Urothelium cell line (cell line): Measurements from ENCODE around the gene EXOC3L2.
"Not testable (repeated sequence)": the region's sequence is repeated elsewhere in the genome, so short reads cannot be mapped to it uniquely, and the experiment has no call there.

ENCODE experiments used
- DNase-seq: peaks from one replicate; pipeline ENCODE4 v3.0.0; 2011; ENCODE audit warnings: low spot score, mixed read lengths
- FAIRE-seq: peaks from 2 replicates; lab custom pipeline; 2011; peaks lifted over from hg19 to GRCh38; lab: Jason Lieb, UNC

EXOC3L2 gene

GRCh38 chr19:45245334-45245787 is at the start of gene EXOC3L2:
EXOC3L2 (minus strand) TSS chr19:45245407; CDS start chr19:45239045, 6,362 bp downstream.
- FAIRE-seq (no peak), DNase-seq (no peak)

- DNase-seq (no peak), FAIRE-seq (no peak)
Observed at GRCh38 chr19:45294291-45295029, 49.3 kb upstream of the EXOC3L2 start.

- DNase-seq (no peak), FAIRE-seq (no peak)
Observed at GRCh38 chr19:45293682-45294081, 48.5 kb upstream of the EXOC3L2 start.

- DNase-seq (no peak), FAIRE-seq (no peak)
Observed at GRCh38 chr19:45291834-45292233, 46.6 kb upstream of the EXOC3L2 start.

GRCh38 chr19:45290381-45290931 is 45.2 kb upstream of the EXOC3L2 start:
- FAIRE-seq = no peak

GRCh38 chr19:45283443-45284033 is 38.3 kb upstream of the EXOC3L2 start:
- DNase-seq (no peak), FAIRE-seq (no peak)

More at GRCh38 chr19:45290381-45290931, 45.2 kb upstream of the EXOC3L2 start:
- DNase-seq = no peak

GRCh38 chr19:45280471-45280961 is 35.3 kb upstream of the EXOC3L2 start:
- no peak for FAIRE-seq
- DNase-seq = no peak

- FAIRE-seq (no peak), DNase-seq (no peak)
Observed at GRCh38 chr19:45279587-45280192, 34.5 kb upstream of the EXOC3L2 start.

GRCh38 chr19:45278087-45278486 is 32.9 kb upstream of the EXOC3L2 start:
- FAIRE-seq = no peak

GRCh38 chr19:45276284-45276687 is 31.1 kb upstream of the EXOC3L2 start:
- DNase-seq (no peak), FAIRE-seq (no peak)

More at GRCh38 chr19:45278087-45278486, 32.9 kb upstream of the EXOC3L2 start:
- DNase-seq = no peak

- FAIRE-seq (no peak), DNase-seq (no peak)
Observed at GRCh38 chr19:45275370-45275971, 30.3 kb upstream of the EXOC3L2 start.

GRCh38 chr19:45273521-45273855 is 28.3 kb upstream of the EXOC3L2 start:
- no peak for DNase-seq
- no peak for FAIRE-seq

GRCh38 chr19:45271735-45272108 is 26.5 kb upstream of the EXOC3L2 start:
- no peak for FAIRE-seq
- DNase-seq = no peak

GRCh38 chr19:45271098-45271734 is 26.0 kb upstream of the EXOC3L2 start:
- FAIRE-seq = no peak
- DNase-seq = no peak

- not testable (repeated sequence) for FAIRE-seq
Observed at GRCh38 chr19:45269939-45270338, 24.7 kb upstream of the EXOC3L2 start.

GRCh38 chr19:45267296-45267695 is 22.1 kb upstream of the EXOC3L2 start:
- FAIRE-seq = no peak
- no peak for DNase-seq

More at GRCh38 chr19:45269939-45270338, 24.7 kb upstream of the EXOC3L2 start:
- DNase-seq = not testable (repeated sequence)

GRCh38 chr19:45265375-45265774 is 20.2 kb upstream of the EXOC3L2 start:
- FAIRE-seq (no peak), DNase-seq (no peak)

GRCh38 chr19:45264781-45265317 is 19.6 kb upstream of the EXOC3L2 start:
- DNase-seq = no peak
- no peak for FAIRE-seq

GRCh38 chr19:45263013-45263412 is 17.8 kb upstream of the EXOC3L2 start:
- FAIRE-seq = no peak
- DNase-seq = no peak

- FAIRE-seq = no peak
- DNase-seq = no peak
Observed at GRCh38 chr19:45262570-45262969, 17.4 kb upstream of the EXOC3L2 start.
